Activated T-helper 9 cell treated with anti-CD3 and anti-CD28 coated beads, Interleukin-2, amount 50 U/mL, for 16 hours (primary cell): ENCODE data around the gene TICRR.
"Not testable (repeated sequence)": the region's sequence is repeated elsewhere in the genome, so short reads cannot be mapped to it uniquely, and the experiment has no call there.

Source experiments
- DNase-seq: peaks from one replicate; pipeline ENCODE4 v3.0.0-alpha.2; 2020; ENCODE audit warnings: low read depth

TICRR gene, protein sequence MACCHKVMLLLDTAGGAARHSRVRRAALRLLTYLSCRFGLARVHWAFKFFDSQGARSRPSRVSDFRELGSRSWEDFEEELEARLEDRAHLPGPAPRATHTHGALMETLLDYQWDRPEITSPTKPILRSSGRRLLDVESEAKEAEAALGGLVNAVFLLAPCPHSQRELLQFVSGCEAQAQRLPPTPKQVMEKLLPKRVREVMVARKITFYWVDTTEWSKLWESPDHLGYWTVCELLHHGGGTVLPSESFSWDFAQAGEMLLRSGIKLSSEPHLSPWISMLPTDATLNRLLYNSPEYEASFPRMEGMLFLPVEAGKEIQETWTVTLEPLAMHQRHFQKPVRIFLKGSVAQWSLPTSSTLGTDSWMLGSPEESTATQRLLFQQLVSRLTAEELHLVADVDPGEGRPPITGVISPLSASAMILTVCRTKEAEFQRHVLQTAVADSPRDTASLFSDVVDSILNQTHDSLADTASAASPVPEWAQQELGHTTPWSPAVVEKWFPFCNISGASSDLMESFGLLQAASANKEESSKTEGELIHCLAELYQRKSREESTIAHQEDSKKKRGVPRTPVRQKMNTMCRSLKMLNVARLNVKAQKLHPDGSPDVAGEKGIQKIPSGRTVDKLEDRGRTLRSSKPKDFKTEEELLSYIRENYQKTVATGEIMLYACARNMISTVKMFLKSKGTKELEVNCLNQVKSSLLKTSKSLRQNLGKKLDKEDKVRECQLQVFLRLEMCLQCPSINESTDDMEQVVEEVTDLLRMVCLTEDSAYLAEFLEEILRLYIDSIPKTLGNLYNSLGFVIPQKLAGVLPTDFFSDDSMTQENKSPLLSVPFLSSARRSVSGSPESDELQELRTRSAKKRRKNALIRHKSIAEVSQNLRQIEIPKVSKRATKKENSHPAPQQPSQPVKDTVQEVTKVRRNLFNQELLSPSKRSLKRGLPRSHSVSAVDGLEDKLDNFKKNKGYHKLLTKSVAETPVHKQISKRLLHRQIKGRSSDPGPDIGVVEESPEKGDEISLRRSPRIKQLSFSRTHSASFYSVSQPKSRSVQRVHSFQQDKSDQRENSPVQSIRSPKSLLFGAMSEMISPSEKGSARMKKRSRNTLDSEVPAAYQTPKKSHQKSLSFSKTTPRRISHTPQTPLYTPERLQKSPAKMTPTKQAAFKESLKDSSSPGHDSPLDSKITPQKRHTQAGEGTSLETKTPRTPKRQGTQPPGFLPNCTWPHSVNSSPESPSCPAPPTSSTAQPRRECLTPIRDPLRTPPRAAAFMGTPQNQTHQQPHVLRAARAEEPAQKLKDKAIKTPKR (N-terminal part only)

DNA sequence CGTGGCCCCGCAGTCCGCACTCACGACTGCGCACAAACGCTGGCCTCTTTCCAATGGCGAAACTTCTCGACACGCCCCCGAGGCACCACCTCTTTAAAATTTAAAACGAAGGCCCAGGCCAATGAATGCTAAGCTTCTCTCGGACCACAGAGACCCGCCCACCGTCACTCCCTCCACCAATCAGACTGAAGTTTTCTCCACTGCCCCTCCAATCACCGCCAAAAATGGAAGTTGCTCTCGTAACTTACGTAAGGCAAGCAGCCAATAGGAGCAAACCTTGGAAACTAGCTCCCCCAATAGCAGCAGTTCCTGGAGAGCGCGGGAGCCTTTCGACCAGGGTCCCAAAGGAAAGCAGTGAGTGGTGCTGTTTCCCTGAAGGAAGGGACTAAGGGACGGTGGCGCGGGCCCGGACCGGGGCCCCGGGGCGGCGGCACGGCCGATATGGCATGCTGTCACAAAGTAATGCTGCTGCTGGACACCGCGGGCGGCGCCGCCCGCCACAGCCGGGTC, at the start of gene TICRR:
TSS of gene TICRR (plus strand) at position 324 of the 510 bp plus-strand sequence. CDS start at position 442, 118 bp downstream.
- DNase-seq: peak; percentile 90

DNA sequence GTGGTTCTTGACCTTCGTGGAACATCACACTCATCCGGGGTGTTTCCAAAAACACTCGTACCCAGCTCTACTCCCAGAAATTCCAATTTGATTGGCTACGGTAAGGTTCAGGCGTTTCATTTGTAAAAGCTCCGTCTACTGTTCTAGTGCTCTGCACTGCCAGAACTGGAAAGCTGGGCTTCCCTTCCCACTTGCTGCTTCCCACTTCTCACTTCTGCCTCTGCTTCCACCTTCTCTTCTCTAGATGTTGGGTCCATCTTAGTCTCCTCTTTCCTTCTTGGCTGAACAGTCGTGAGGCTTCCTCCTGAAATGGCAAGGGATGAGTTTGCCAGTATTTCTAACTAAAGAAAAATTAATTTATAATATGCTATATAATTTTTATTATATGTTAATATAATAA, 49.1 kb upstream of the TICRR start:
- DNase-seq: no peak

DNA sequence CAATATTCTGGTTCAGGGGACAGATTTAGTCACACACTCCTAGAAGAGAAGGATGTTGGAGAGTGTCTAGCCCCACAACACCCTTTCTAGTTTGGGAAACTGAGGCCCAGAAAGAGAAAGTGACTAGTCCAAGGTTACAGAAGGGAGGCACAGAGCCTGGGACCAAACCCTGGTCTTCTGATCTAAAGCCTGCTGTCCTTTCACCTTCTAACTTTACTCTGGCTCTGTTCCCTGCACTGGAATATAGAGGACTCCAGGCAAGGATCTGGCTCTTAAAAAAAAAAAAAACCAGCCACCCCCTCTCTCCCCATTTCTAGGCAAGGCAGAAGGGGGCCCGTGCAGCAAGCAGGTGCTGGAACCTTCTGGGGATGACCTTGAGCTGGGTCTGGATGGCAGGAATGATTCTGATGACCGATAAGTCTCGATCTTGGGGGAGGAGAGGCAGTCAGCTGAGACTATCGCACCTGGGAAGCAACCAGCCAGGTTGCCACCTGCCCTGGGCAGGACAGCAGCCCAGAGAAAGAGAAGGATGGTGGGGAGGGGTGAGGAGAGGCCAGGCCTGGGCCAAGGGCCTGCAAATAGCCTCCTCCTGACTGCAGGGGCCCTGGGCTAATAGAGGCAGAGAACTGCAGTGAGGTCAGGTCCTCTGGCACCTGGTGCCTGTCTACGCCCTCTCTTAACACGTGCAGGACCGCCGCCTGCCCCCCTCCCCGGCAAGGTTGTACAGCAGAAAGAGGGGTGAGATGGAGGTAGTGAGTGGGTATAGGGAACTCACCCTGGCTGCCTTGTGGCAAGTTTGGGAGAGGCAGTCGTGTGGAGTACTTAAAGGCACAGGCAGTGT, 48.4 kb upstream of the TICRR start:
- DNase-seq: no peak

DNA sequence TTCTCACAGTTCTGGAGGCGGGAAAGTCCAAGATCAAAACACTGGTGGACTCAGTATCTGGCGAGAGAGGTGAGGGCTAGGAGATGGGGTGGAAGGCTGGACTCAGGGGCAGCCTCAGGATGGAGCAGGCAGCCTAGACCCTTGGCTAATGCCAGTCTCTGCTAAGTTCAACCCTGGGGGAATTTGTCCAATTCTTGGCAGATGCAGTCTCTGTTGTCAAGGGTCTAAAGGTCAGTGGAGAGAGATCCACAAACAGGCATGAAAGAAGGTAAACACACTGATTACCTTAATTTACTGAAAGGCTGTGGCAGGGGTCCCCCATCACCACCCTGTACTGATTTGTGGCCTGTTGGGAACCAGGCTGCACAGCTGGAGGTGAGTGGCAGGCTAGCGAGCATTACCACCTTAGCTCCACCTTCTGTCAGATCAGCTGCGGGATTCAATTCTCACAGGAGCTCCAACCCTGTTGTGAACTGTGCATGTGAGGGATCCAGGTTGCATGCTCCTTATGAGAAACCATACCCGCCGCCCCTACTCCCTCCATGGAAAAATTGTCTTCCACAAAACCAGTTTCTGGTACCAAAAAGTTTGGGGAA, 46.4 kb upstream of the TICRR start:
- no peak for DNase-seq

DNA sequence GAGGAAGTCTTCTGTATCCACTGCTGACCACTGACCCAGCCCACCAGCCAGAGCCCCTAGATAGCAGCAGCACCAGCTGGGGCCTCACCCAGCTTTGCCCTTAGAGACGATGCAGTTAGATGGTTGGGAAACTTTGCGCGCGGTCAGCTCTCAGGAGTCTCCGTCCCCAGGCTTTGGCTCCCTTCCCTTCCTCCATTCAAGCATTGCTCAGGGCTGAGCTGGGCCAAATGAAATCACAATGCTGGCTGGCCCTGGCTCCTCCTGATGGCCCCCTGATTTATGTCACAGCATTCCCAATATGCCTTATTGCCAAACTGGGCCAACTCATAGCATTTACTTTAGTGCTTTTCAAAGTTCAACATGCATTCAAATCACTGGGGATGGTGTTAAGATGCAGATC, 44.3 kb upstream of the TICRR start:
- DNase-seq: no peak

DNA sequence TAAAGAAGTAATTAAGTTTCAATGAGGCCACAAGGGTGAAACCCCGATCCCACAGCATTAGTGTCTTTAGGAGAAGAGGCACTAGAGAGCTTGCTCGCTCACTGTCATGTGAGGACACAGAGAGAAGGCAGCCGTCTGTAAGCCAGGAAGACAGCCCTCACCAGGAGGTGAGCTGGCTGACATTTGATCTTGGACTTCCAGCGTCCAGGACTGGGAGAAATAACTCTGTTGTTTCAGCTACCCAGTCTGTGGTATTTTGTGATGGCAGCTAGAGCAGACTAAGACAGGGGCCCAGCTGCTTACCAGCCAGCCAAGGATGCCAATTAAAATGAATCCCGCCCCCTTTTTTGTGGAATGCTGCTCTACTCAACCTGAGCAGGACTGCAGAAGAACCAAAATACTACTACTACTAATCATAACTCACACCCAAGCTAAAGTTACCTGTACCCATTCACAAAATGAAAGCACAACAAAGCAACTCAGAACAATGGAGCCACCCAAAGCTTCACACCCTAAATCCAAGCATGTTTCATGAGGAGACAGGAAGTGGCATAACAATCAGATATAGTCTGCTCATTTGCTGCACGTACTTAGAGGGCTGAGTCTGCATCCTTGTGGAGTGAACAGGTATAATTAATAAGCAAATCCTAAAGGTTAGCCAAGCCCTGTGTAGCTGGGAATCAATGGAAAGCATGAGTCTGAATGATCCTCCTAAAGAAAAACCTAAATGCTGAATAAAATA, 43.3 kb upstream of the TICRR start:
- no peak for DNase-seq

DNA sequence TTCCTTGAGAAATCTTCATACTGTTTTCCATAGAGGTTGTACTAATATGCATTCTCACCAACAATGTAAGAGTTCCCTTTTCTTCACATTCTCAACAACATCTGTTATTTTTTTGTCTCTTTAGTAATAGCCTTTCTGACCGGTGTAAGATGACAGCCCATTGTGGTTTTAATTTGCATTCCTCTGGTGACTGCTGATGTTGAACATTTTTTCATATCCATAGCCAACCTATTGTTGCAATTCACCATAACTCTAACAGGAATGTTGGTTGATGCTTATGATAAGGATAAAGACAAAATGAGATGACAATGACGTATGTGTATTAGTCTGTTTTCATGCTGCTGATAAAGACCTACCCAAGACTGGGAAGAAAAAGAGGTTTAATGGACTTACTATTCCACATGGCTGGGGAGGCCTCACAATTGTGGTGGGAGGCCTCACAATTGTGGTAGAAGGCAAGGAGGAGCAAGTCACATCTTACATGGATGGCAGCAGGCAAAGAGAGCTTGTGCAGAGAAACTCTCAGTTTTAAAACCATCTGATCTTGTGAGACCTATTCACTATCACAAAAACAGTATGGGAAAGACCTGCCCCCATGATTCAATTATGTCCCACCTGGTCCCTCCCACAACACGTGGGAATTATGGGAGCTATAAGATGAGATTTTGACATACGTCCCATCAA, 41.3 kb upstream of the TICRR start:
- no peak for DNase-seq

DNA sequence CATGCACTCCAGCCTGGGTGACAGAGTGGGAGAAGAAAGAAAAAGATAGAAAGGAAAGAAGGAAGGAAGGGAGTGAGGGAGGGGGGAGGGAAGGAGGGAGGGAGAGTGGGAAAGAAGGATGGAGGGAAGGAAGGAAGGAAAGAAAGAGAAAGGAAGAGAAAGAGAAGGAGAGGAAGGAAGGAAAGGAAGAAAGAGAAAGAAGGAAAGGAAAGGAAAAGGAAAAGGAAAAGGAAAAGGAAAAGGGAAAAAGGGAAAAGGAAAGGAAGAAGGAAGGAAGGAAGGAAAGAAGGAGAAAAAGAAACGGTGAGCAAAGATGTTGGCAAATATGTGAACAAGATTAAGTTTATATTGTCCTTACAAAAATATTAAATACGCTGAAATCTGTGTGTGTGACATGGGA, 36.2 kb upstream of the TICRR start:
- DNase-seq: no peak

DNA sequence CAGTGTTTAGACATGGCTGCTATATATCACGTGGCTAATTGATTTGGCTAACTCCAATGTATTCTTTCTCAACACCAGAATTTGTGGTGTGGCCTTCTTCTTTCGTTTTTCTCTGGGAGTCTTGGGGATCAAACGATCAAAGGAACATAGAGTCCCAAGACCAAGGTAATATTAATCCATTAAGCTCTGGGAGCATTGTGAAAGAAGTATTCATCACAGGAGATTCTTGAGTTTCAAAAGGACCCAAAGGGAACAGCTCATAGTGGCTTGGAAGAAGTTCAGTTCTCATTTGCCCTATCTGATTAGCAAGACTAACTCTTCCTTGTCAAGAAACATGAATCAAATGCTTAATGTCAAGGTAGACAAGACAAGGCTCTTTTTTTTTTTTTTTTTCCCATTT, 32.9 kb upstream of the TICRR start:
- DNase-seq: no peak

DNA sequence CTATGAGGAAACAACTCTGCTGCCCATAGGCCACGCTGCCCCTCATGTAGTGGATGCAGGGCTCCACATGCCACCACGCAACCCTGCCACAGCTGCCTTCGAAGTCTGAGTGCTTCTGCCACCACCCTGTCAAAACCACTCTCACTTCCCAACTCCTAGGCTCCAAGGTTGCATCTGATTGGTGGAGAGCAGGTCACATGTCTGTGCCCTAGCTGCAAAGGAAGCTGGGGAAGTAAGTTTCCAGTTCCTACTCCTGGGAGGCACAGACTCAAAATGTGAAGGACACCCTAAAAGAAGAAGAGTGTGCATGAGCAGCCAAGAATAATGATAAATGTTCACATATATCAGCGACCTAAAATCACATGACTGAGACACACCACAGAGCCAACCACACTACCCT, 31.9 kb upstream of the TICRR start:
- no peak for DNase-seq

DNA sequence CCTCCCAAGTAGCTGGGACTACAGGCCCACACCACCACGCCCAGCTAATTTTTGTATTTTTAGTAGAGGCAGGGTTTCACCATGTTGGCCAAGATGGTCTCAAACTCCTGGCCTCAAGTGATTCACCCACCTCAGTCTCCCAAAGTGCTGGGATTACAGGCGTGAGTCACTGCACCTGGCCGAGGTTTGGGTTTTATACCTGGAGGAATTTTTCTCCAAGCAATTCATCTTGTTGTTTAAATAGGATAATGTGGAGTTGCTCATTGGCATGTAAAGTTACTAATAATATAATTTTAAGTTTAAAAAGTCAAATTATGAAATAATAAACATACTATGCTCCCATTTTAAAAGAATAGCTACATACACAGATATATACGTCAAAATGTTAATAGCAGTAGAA, 26.1 kb upstream of the TICRR start:
- not testable (repeated sequence) for DNase-seq

DNA sequence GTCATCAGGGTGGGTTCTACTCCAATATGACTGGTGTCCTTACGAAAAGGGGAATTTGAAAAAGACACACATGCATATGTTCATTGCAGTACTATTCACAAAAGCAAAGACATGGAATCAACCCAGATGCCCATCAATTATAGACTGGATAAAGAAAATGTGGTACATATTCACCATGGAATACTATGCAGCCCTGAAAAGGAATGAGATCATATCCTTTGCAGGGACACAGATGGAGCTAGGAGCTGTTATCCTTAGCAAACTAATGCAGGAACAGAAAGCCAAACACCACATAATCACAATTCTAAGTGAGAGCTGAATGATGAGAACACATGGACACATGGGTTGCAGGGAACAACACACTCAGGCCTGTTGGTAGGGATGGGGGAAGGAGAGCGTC, 24.8 kb upstream of the TICRR start:
- DNase-seq: no peak

DNA sequence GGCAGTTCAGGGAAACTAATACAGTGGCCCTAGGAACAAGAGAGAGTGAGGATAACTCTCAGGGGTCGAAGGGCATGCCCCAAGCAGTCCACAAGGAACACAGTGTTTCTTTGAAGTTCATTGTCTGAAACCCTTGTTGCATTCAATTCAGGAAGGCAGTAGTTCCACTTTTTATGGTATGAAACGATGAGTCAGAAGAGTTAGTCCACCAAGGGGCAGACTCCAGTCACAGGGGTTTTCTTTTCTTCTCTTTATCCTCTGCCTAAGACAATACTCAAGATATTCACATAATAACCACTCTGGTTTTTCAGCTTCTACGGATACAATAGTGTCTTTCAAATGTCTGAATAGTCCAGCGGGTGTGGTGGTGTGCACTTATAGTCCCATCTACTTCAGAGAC, 23.7 kb upstream of the TICRR start:
- DNase-seq: no peak

DNA sequence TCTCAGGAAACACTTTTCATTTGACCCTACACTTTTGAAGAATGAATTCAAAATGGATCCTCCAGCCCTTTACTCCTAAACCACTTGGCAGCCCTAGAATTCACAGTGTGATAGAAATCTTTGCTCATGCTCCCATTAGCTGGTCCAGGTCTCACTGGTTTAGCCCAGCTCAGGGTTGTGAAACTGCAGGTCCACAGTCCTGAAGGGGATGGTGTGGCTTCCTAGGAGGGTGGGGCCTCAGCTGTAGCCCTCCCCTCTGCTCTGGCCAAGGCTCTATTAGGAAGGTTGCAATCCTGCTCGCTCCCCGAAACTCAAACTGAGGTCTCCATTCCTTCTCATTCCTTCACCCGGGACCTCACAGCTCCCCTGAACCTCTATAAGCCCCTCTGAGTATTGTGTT, 21.6 kb upstream of the TICRR start:
- no peak for DNase-seq

DNA sequence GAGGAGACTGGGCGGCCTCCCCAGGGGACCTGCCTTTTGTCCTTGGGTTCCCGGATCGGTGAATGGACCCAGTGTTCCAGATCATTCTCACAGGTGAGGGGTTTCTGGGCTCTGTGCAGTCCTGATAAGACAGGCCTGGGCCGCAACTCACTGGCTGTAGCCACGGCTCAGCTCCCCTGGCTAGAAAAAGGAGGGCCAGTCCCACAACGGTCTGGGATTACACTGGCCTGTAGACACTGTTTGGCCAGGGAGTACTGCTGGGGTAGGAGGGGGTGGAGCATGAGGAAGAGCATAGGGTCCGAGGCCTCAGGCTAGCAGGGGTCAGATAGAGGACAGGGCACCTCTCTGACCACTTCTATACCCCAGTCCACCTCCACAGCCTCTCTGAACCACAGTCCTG, 21.0 kb upstream of the TICRR start:
- DNase-seq: no peak

DNA sequence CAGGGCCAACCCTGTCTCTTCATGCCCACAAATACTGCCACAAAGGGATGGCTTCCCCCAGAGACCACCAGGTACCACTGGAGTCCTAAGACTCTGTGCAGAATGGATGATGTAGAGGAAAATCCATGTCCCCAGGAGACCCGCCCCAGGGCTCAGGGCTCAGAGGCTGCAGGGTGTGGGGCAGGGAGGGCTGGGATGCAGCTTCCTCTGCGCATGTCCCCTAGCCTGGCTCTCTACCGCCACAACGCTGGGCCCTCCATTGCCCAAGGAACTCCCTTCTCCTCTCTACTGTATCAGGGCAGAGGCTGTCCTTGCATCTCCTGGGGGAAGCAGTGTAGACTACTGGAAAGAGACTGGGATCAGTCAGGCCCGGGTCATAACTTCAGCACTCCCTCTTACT, 19.5 kb upstream of the TICRR start:
- DNase-seq: no peak

DNA sequence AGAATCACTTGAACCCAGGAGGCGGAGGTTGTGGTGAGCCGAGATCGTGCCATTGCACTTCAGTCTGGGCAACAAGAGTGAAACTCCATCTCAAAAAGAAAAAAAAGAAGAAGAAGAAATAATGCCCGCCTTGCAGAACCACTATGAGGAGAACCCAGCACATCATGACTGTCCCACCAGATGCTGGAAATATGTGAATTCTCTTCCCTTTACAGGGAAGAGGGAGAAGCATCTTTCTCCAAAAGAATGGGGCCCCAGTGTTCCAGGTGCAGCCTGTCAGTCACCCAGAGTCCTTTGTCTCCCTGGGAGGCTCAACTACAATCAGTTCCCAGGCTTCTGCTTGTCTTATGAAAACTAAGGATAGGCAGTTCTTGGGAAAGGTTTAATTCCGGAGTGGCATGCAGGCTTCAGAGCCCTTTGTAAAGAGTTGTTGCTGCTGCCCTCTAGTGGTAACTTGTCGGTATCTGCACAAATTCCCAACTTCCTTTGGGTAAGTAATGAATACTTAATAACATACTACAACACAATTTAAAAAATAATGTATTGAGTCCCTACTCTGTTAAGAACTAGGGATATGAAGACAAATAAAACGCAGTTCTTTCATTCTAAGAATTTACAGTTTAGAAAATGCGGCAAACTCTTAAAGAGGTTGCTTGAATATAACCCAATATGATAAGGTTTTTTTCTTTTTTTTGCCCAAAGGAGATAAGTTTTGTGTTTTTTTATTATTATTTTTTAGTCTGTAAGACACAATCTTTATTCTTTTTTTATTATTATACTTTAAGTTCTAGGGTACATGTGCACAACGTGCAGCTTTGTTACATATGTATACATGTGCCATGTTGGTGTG, 18.6 kb upstream of the TICRR start:
- no peak for DNase-seq

DNA sequence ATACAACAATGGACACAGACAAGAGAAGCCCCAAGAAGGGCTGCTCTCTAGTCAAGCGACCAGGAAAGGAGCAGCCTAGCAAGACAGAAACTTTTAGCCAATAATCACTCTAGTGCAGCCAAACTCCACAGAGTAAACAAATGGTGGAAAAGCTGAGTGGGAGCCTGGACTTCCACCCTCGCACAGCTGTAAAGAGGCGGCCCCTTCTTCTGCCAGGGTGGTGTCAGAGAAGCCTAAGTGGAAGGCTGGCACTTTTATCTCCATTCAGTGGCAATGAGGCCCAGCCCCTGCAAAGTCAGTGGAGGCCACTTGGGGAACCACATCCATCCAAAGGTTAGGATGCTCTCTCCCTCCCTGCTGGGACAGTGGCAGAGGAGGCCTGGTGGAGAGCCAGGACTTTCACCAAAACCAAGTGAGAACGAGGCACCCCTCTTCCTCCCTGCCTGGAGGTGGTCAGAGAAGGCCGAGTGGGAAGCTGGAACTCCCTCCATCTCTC, 15.5 kb upstream of the TICRR start:
- no peak for DNase-seq
